Liver (tissue), 3 donors: ENCODE measurements around the gene INPP4B.

ENCODE experiments used
- FOXA1 ChIP-seq: IDR thresholded peaks from 2 replicates; pipeline ENCODE4 v1.6.1; 2016; ENCODE audit warnings: antibody characterized with exemption
- GABPA ChIP-seq, 2 donors: IDR thresholded peaks in 1 of 2; conservative IDR thresholded peaks in 1 of 2; 2 replicates each; pipeline ENCODE4 v1.6.1; 2016; ENCODE audit warnings: antibody characterized with exemption in 2 of 2, mild to moderate bottlenecking in 1 of 2, moderate library complexity in 1 of 2
- HNF4G ChIP-seq: IDR thresholded peaks from 2 replicates; pipeline ENCODE4 v1.6.1; 2016; ENCODE audit warnings: antibody characterized with exemption
- JUND ChIP-seq, 2 donors: IDR thresholded peaks; 2 replicates each; pipeline ENCODE4 v1.6.1; 2016; ENCODE audit warnings: antibody characterized with exemption in 2 of 2
- RAD21 ChIP-seq, 2 donors: IDR thresholded peaks; 2 replicates each; pipeline ENCODE4 v1.6.1; 2016; ENCODE audit warnings: antibody characterized with exemption in 2 of 2, mild to moderate bottlenecking in 2 of 2
- RXRA ChIP-seq, 2 donors: IDR thresholded peaks; 2 replicates each; pipeline ENCODE4 v1.6.1; 2017 to 2018; ENCODE audit warnings: antibody characterized with exemption in 2 of 2, mild to moderate bottlenecking in 1 of 2
- SP1 ChIP-seq: IDR thresholded peaks from 2 replicates; pipeline ENCODE4 v1.6.1; 2018; ENCODE audit warnings: antibody characterized with exemption, mild to moderate bottlenecking
- TAF1 ChIP-seq: conservative IDR thresholded peaks from 2 replicates; pipeline ENCODE4 v1.6.1; 2016; ENCODE audit warnings: antibody characterized with exemption, mild to moderate bottlenecking
- YY1 ChIP-seq: IDR thresholded peaks from 2 replicates; pipeline ENCODE4 v1.6.1; 2016; ENCODE audit warnings: antibody characterized with exemption, mild to moderate bottlenecking
- TF ChIP-seq, protein P1 (sequence below): fragments of 150-350 bp; IDR thresholded peaks from 2 replicates; pipeline ENCODE4 v1.5.1; 2017; ENCODE audit warnings: improper control_type of control experiment, low read depth, low read length; ENCODE audit not compliant: missing input control
- TF ChIP-seq, protein P2 (sequence below): IDR thresholded peaks from 2 replicates; pipeline ENCODE4 v1.6.1; 2016; ENCODE audit warnings: antibody characterized with exemption, mild to moderate bottlenecking
- TF ChIP-seq, protein P3 (sequence below): IDR thresholded peaks from 2 replicates; pipeline ENCODE4 v1.6.1; 2016; ENCODE audit warnings: antibody characterized with exemption
- TF ChIP-seq, protein P4 (sequence below): IDR thresholded peaks from 2 replicates; pipeline ENCODE4 v1.6.1; 2016; ENCODE audit warnings: antibody characterized with exemption
- TF ChIP-seq, protein P5 (sequence below): IDR thresholded peaks from 2 replicates; pipeline ENCODE4 v1.6.1; 2016; ENCODE audit warnings: antibody characterized with exemption
- donor health status: healthy.
- donor health status: healthy.

DNA sequence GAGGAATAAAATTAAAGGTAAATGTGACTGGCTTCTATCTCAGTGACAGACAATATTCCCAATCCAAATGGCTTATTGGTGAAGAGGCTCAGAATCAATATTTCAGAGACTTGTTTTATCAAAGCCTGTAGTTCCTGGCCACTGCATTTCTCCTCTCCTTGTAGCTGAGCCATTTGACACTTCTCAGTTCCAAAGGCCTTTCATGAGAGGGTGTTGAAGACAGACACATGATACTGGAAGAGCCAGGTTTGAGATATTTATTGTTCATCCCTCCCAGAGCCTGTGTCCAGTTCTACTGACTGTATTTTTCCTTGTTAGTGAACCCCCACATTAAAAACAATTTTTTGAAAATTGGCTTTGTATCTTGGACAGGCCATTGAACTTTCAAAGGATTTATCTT, 12.9 kb upstream of the INPP4B start:
- TF ChIP-seq, protein P1, sequence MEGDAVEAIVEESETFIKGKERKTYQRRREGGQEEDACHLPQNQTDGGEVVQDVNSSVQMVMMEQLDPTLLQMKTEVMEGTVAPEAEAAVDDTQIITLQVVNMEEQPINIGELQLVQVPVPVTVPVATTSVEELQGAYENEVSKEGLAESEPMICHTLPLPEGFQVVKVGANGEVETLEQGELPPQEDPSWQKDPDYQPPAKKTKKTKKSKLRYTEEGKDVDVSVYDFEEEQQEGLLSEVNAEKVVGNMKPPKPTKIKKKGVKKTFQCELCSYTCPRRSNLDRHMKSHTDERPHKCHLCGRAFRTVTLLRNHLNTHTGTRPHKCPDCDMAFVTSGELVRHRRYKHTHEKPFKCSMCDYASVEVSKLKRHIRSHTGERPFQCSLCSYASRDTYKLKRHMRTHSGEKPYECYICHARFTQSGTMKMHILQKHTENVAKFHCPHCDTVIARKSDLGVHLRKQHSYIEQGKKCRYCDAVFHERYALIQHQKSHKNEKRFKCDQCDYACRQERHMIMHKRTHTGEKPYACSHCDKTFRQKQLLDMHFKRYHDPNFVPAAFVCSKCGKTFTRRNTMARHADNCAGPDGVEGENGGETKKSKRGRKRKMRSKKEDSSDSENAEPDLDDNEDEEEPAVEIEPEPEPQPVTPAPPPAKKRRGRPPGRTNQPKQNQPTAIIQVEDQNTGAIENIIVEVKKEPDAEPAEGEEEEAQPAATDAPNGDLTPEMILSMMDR: no peak
- TF ChIP-seq TAF1 (no peak), RAD21 (IDR thresholded peaks at IDR 0.05) (no peak), RXRA (IDR thresholded peaks at IDR 0.05) (no peak), GABPA (IDR thresholded peaks at IDR 0.05 in 1 of 2, conservative IDR thresholded peaks at IDR 0.05 in 1 of 2) (no peak), JUND (IDR thresholded peaks at IDR 0.05) (no peak), SP1 (no peak), YY1 (no peak), HNF4G (no peak), FOXA1 (no peak)
- TF ChIP-seq, protein P2, sequence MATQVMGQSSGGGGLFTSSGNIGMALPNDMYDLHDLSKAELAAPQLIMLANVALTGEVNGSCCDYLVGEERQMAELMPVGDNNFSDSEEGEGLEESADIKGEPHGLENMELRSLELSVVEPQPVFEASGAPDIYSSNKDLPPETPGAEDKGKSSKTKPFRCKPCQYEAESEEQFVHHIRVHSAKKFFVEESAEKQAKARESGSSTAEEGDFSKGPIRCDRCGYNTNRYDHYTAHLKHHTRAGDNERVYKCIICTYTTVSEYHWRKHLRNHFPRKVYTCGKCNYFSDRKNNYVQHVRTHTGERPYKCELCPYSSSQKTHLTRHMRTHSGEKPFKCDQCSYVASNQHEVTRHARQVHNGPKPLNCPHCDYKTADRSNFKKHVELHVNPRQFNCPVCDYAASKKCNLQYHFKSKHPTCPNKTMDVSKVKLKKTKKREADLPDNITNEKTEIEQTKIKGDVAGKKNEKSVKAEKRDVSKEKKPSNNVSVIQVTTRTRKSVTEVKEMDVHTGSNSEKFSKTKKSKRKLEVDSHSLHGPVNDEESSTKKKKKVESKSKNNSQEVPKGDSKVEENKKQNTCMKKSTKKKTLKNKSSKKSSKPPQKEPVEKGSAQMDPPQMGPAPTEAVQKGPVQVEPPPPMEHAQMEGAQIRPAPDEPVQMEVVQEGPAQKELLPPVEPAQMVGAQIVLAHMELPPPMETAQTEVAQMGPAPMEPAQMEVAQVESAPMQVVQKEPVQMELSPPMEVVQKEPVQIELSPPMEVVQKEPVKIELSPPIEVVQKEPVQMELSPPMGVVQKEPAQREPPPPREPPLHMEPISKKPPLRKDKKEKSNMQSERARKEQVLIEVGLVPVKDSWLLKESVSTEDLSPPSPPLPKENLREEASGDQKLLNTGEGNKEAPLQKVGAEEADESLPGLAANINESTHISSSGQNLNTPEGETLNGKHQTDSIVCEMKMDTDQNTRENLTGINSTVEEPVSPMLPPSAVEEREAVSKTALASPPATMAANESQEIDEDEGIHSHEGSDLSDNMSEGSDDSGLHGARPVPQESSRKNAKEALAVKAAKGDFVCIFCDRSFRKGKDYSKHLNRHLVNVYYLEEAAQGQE: no peak
- TF ChIP-seq, protein P3, sequence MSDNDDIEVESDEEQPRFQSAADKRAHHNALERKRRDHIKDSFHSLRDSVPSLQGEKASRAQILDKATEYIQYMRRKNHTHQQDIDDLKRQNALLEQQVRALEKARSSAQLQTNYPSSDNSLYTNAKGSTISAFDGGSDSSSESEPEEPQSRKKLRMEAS: no peak
- TF ChIP-seq, protein P4, sequence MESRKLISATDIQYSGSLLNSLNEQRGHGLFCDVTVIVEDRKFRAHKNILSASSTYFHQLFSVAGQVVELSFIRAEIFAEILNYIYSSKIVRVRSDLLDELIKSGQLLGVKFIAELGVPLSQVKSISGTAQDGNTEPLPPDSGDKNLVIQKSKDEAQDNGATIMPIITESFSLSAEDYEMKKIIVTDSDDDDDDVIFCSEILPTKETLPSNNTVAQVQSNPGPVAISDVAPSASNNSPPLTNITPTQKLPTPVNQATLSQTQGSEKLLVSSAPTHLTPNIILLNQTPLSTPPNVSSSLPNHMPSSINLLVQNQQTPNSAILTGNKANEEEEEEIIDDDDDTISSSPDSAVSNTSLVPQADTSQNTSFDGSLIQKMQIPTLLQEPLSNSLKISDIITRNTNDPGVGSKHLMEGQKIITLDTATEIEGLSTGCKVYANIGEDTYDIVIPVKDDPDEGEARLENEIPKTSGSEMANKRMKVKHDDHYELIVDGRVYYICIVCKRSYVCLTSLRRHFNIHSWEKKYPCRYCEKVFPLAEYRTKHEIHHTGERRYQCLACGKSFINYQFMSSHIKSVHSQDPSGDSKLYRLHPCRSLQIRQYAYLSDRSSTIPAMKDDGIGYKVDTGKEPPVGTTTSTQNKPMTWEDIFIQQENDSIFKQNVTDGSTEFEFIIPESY: no peak
- TF ChIP-seq, protein P5, sequence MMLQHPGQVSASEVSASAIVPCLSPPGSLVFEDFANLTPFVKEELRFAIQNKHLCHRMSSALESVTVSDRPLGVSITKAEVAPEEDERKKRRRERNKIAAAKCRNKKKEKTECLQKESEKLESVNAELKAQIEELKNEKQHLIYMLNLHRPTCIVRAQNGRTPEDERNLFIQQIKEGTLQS: no peak
